DND-41 (cell line): ENCODE data around the gene ZSCAN5A.

Source experiments
- CTCF ChIP-seq: IDR thresholded peaks from 2 replicates; pipeline ENCODE4 v1.5.1; 2012; ENCODE audit warnings: borderline replicate concordance, low read length, moderate library complexity, mild to moderate bottlenecking; ENCODE audit not compliant: poor library complexity, severe bottlenecking; ENCODE audit errors: extremely low read depth
- EZH2 ChIP-seq: IDR thresholded peaks from 3 replicates; pipeline ENCODE4 v1.6.1; 2012; ENCODE audit warnings: borderline replicate concordance, low read depth, mild to moderate bottlenecking, moderate library complexity, low read length, inconsistent platforms; ENCODE audit not compliant: severe bottlenecking

GRCh38 chr19:56290104-56290503 lies 24.5 kb downstream of the ZSCAN5A start:
- no peak for TF ChIP-seq EZH2
- TF ChIP-seq CTCF, result no peak
